NCI-H446 treated with DMSO at 0.1 percent for 48 hours (cell line): ENCODE measurements around the gene CDC73.
"Not testable (repeated sequence)": the region's sequence is repeated elsewhere in the genome, so short reads cannot be mapped to it uniquely, and the experiment has no call there.

ENCODE experiments used
- DNase-seq: peaks from one replicate; lab custom pipeline; 2025; lab: John Stamatoyannopoulos, UW

The CDC73 gene

GRCh38 chr1:193234530-193234929 is 112.7 kb downstream of the CDC73 start:
- no peak for DNase-seq

- DNase-seq, result no peak
Measured at GRCh38 chr1:193237381-193237978, 115.6 kb downstream of the CDC73 start.

GRCh38 chr1:193240609-193241008 is 118.8 kb downstream of the CDC73 start:
- DNase-seq, result no peak

GRCh38 chr1:193241132-193241827 is 119.4 kb downstream of the CDC73 start:
- no peak for DNase-seq

GRCh38 chr1:193242000-193242399 is 120.2 kb downstream of the CDC73 start:
- DNase-seq, result no peak

- no peak for DNase-seq
Measured at GRCh38 chr1:193249187-193249586, 127.4 kb downstream of the CDC73 start.

- DNase-seq, result no peak
Measured at GRCh38 chr1:193251950-193252349, 130.1 kb downstream of the CDC73 start.

- no peak for DNase-seq
Measured at GRCh38 chr1:193256019-193256418, 134.2 kb downstream of the CDC73 start.

GRCh38 chr1:193259636-193260035 is 137.8 kb downstream of the CDC73 start:
- DNase-seq, result no peak

- no peak for DNase-seq
Measured at GRCh38 chr1:193260056-193260745, 138.4 kb downstream of the CDC73 start.

GRCh38 chr1:193260896-193261295 is 139.1 kb downstream of the CDC73 start:
- no peak for DNase-seq

GRCh38 chr1:193262661-193263060 is 140.8 kb downstream of the CDC73 start:
- no peak for DNase-seq

GRCh38 chr1:193264313-193265065 is 142.7 kb downstream of the CDC73 start:
- no peak for DNase-seq

- DNase-seq, result no peak
Measured at GRCh38 chr1:193265716-193266115, 143.9 kb downstream of the CDC73 start.

- DNase-seq, result not testable (repeated sequence)
Measured at GRCh38 chr1:193266794-193267193, 145.0 kb downstream of the CDC73 start.

- no peak for DNase-seq
Measured at GRCh38 chr1:193270996-193271395, 149.2 kb downstream of the CDC73 start.

GRCh38 chr1:193275773-193276172 is 153.9 kb downstream of the CDC73 start:
- DNase-seq, result no peak

GRCh38 chr1:193278968-193279367 is 157.1 kb downstream of the CDC73 start:
- no peak for DNase-seq

- DNase-seq, result no peak
Measured at GRCh38 chr1:193281894-193282293, 160.1 kb downstream of the CDC73 start.

- DNase-seq, result no peak
Measured at GRCh38 chr1:193283016-193283415, 161.2 kb downstream of the CDC73 start.

- no peak for DNase-seq
Measured at GRCh38 chr1:193284219-193284618, 162.4 kb downstream of the CDC73 start.

GRCh38 chr1:193285641-193286040 is 163.8 kb downstream of the CDC73 start:
- no peak for DNase-seq
